Stimulated activated CD8-positive, alpha-beta memory T cell treated with anti-CD3 and anti-CD28 coated beads, Interleukin-12 subunit alpha, Interleukin-12 subunit beta, amount 100 ng/mL, for 4 hours (primary cell): Measurements from ENCODE around the gene REC8.
A peak's percentile ranks its signal among the peaks of the same experiment; 100 is the strongest.

Experiments used
- DNase-seq: peaks from one replicate; pipeline ENCODE4 v3.0.0-alpha.2; 2020; ENCODE audit warnings: low read depth

Gene REC8, protein sequence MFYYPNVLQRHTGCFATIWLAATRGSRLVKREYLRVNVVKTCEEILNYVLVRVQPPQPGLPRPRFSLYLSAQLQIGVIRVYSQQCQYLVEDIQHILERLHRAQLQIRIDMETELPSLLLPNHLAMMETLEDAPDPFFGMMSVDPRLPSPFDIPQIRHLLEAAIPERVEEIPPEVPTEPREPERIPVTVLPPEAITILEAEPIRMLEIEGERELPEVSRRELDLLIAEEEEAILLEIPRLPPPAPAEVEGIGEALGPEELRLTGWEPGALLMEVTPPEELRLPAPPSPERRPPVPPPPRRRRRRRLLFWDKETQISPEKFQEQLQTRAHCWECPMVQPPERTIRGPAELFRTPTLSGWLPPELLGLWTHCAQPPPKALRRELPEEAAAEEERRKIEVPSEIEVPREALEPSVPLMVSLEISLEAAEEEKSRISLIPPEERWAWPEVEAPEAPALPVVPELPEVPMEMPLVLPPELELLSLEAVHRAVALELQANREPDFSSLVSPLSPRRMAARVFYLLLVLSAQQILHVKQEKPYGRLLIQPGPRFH

DNA sequence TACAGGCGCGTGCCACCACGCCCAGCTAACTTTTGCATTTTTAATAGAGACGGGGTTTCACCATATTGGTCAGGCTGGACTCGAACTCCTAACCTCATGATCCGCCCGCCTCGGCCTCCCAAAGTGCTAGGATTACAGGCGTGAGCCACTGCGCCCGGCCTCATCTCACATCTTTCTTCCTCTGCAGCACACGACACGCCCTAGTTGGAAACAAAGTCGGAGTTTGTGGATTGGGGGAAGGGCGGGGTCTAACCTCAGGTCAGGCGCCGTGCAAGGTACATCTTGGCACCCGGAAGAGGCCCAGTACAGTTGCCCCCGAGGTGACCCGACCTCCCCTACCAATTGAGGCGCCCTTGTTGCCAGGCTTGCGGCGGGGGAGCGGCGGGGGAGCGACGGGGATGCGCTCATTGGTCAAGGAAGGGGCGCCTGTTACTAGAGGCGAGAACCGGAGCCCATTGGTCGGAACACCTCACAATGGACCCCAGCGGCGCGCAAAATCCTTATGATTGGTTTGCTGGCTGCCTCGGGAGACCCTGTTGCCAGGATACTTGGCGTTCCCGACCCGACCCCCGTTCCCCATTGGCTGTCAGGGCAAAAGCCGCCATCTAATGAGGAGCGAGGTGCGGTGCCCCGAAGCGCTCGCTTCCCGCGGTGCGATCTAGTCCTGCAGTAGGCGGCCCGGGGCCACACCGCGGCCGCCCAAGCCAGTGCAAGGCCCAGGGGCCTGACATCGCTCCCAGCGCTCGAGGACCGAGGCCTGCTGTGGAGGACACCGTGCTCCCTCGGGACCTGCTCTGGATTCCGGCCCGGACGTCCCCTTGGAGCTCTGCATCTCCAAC, at the start of gene REC8:
Gene REC8, plus strand, starts transcription at position 659 of the 839 bp plus-strand sequence. CDS start 473 bp downstream, outside the sequence.
- peak; percentile 48 for DNase-seq

DNA sequence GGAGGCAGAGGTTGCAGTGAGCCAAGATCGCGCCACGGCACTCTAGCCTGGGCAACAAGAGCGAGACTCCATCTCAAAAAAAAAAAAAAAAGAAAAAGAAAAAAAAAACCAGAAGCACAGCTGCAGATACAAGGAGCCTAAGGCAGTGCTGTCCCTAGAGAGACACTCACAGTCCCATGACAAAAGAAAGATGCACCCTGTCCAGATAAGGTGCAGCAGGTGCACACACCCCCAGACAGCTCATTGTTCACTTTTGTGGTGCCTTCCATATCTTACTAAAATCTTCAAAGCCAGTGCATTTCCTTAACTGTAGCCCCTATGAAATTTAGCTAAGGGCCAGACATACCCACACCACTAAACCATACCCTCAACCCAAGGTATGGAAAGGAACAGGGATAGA, 49.5 kb upstream of the REC8 start:
- DNase-seq = no peak

DNA sequence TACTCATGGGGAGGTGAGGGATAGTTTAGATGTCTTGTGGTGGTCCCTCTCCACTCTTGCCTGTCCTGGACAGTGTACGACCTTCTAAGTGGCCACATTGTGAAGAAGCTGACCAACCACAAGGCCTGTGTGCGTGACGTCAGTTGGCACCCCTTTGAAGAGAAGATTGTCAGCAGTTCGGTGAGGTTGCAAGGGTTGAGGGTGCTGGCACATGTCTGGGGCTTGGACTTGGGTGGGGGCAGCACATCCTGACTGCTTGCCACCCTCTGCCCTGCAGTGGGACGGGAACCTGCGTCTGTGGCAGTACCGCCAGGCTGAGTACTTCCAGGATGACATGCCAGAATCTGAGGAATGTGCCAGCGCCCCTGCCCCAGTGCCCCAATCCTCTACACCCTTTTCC, 49.0 kb upstream of the REC8 start:
- no peak for DNase-seq

DNA sequence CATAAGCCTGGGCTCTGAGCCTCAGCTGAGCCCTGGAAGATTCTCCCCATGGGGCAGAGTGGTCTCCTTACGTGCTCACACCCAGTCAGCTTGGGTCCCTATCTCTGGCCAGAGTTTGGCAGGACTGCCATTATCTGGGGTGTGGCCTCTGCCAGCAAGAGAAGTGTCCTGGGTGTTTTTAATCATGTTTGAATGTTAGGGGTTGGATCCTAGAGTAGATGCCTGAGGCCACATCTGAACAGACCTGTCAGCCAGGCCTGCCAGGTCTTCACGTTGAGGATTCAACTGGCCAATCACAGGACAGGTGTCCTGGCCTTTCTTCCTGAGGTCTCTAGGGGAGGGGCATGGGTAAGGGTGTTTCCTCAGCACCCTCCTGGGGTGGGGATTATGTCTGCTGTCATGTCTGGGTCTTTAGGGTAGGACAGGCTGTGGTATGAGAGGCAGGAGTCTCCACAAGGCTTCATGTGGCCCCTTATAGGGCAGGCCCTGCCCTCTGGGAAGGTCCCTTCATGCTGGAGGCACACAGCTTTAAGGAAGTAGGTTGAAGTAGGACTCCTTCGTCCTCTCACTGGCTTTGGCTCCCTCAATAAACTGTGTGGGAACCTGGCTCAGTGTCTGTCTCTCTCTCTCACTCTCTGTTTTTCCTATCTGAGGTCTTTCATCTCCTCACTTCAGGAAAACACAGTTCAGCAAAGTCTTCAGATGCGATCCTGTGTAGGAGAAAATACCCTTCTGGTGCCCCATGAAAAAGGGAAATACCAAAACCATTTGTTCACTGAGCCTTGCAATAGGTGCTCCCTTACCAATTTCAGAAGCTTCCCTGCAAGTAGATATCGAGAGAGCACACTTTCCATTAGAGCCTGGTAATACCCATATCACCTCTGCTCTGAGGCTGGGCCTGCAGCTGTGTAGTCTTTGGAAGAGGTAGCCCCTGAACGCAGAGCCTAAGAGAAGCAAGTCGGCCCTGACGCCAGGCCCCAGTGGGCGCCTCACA, 48.2 kb upstream of the REC8 start:
- DNase-seq = no peak

DNA sequence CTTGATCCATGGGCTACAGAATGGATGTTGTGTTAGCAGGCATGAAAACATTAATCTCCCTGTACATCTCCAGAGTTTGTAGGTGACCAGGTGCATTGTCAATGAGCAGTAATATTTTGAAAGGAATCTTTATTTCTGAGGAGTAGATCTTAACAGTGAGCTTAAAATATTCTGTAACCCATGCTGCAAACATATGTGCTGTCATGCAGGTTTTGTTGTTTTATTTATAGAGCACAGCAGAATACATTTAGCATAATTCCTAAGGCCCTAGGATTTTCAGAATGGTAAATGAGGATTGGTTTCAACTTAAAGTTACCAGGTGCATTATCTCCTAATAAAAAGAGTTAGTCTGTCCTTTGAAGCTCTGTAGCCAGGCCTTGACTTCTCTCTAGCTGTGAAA, 44.9 kb upstream of the REC8 start:
- DNase-seq = no peak

DNA sequence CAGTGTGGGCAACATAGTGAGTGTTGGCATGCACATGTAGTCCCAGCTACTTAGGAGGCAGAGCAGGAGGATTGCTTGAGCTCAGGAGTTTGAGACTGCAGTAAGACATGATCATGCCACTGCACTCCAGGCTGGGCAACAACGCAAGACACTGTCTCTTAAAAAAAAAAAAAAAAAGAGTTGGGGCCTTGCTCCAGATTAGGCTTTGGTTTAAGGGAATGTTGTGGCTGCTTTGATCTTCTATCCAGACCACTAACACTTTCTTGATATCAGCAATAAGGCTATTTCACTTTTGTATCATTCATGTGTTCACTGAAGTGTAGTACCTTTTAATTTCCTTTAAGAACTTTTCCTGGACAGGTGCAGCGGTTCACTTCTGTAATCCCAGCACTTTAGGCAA, 44.2 kb upstream of the REC8 start:
- no peak for DNase-seq

DNA sequence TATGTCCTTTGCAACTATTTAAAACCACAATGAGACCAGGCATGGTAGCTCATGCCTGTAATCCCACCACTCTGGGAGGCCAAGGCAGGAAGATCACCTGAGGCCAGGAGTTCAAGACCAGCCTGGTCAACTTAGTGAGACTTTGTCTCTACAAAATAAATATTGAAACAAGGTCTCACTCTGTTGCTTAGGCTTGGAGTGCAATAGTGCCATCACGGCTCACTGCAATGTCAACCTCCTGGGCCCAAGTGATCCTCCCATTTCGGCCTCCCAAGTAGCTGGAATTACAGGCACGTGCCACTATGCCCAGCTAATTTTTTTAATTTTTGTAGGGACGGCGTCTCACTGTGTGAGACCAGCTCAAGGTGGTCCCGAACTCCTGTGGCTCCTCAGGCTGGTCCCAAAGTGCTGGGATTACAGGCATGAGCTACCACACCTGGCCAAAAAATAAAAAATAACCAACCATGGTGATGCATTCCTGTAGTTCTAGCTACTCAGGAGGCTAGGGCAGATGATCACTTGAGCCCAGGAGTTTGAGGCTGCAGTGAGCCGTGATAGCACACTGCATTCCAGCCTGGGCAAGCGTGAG, 42.4 kb upstream of the REC8 start:
- no peak for DNase-seq

DNA sequence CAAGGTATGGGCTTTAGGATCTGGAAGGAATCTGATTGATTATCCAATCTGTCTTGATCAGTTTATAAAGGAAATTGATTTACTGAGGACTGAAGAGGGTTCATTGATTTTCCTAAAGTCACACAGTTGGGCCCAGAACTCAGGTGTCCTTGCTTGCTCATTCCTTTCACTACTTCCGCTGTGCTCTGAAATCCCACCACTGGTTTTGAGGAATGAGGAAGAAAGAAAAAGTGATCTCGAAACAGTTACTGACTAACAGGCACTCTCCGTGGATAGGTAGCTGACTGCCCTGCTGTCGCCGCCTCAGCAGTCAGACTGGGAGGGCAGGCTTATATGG, 41.5 kb upstream of the REC8 start, which contains the start of gene FITM1:
Gene FITM1, plus strand, starts transcription at position 280 of the 337 bp plus-strand sequence. CDS start 905 bp downstream, outside the sequence.
- no peak for DNase-seq

DNA sequence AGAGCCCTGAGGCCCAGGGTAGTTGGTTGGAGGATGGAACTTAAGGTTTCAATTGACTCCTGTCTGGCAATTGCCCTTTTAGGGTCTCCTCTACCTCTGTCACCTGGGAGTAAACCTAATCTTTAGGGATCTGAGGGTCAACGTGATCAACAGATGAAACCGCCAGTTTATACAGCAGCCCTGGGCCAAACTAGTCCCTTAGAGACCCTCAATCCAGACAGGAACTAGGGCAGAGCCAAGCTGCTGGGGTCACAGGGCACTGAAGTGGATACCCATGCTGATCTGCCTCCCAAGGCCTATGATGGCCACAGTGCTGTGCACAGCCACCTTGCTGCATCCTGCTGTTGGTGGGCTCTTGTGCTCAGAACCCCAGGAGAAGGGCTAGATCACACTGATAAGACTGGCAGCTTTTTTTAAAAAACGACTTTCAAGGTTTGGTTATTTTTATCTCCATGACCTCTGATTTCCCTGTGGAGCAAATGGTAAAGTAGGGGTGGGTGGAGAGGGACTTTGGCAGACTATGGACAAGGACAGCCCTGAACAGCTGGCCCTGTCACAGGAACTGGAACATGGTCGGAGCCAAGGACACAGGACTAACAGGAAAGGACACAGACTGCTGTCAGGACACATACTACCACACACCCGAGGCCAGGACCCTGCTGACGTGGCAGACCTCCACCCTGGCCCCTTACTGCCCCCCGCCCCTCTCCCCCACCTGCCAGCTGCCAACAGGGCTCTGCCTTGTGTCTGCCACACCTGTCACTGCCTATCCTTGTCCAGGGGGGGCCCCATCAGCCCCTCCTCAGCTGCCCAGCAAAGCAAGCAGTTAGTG, 40.9 kb upstream of the REC8 start:
- DNase-seq = no peak

DNA sequence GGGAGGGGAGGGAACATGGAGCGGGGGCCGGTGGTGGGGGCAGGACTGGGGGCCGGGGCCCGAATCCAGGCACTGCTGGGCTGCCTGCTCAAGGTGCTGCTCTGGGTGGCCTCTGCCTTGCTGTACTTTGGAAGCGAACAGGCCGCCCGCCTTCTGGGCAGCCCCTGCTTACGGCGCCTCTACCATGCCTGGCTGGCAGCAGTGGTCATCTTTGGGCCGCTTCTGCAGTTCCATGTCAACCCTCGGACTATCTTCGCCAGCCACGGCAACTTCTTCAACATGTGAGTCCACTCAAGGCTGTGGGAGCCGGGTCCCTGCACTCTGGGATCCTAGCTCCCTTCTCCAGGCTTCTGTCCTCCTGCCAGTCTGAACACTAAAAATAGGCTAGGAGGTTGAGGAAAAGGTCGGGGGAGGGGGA, 40.3 kb upstream of the REC8 start:
- no peak for DNase-seq

DNA sequence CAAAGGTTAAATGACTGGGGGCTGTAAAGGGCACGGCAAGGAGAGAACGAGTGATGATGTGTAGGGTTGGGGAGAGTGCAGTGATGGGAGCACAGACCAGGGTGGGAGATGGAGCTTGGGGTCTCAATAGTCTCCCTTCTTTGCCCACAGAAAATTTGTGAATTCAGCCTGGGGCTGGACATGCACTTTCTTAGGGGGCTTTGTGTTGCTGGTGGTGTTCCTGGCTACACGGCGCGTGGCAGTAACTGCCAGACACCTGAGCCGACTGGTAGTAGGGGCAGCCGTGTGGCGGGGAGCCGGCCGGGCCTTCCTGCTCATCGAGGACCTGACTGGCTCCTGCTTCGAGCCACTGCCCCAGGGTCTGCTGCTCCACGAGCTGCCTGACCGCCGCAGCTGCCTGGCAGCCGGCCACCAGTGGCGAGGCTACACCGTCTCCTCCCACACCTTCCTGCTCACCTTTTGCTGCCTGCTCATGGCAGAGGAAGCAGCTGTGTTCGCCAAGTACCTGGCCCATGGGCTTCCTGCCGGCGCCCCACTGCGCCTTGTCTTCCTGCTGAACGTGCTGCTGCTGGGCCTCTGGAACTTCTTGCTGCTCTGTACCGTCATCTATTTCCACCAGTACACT, 39.7 kb upstream of the REC8 start:
- no peak for DNase-seq

DNA sequence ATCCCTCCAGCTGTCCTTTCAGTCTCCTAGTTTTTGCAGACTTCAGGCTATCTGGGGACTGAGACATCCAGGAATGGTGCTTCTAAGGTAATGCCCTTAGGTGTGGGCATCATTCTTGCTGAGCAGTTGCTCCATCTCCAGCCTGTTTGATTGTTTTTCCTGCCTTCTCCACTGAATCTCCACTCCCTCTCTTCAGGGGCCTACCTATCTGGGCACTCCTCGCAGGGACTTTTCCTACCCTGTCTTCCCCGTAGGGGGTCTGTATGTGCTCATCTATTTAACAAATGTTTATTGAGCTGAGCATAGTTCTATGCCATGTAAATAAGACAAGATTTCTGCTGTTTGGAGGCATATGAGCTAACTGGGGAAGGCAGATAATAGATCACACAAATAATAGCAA, 38.9 kb upstream of the REC8 start:
- DNase-seq = no peak

DNA sequence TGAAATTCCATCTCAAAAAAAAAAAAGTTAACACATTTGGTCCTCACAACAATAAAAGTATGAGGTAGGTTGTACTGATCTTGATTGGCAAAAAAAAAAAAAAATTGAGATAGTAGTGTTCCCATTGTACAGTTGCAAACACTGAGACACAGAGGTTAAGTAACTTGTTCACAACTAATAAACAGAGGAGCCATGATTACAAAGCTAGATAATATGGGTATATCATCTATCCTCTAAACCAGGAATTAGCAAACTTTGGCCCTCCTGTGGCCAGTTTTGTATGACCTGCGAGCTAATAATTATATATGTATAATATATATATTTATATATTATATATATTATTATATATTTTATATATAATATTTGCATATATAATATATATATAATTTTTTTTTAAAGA, 38.1 kb upstream of the REC8 start:
- DNase-seq = no peak

DNA sequence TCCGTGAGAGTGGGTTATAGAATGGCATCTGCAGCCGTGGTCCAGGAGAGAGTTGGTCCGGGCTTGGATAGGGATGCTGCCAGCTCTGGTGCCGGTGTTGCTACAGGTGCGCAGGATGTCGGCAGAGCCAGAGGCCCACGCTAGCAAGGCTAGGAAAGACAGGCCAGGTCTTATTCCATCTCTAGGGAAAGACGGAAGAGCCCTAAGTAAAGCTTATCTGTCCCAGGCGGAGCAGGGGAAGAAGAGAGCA, 36.4 kb upstream of the REC8 start:
- no peak for DNase-seq

DNA sequence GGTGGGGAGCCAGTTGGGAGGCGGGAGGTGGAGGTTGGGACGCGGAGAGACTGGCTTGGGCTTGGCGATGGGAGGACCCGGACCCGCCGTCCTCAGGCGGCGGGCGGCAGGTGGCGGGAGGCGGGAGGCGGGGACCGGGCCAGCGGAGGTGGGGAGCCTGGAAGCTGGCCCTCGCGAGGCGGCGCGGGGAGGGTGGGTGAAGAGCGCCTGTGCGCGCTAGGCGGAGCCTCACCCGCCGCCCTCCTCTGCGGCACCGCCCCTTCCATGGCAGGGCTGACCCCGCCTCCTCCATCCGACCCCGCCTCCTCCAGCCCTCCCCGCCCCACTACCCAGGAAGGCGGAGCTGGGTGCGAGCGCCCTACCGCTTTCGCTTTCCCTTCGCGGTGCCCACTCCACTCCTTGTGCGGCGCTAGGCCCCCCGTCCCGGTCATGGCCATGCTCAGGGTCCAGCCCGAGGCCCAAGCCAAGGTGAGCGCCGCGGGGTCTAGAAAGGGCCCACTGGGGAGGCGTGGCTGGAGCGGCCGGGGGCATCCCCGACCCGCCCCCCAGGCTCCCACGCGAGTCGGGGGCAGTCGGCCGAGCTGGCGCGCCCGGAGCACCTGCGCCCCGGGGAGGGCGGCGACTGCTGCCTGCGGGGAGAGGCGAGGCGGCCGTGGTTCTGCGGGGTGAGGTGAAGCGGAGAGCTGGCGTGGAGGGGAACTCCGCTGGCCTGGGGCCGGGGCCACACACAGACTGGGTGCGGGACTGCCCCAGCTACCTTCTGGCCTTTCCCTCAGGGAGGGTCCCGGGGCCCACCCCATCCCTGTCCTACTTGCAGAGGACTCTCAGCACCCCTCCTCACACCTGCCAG, 35.8 kb upstream of the REC8 start, which contains the start of gene PSME1:
Gene PSME1, plus strand, starts transcription at position 361 of the 850 bp plus-strand sequence. Its CDS starts 69 bp downstream, at position 430.
- DNase-seq = peak; percentile 90

DNA sequence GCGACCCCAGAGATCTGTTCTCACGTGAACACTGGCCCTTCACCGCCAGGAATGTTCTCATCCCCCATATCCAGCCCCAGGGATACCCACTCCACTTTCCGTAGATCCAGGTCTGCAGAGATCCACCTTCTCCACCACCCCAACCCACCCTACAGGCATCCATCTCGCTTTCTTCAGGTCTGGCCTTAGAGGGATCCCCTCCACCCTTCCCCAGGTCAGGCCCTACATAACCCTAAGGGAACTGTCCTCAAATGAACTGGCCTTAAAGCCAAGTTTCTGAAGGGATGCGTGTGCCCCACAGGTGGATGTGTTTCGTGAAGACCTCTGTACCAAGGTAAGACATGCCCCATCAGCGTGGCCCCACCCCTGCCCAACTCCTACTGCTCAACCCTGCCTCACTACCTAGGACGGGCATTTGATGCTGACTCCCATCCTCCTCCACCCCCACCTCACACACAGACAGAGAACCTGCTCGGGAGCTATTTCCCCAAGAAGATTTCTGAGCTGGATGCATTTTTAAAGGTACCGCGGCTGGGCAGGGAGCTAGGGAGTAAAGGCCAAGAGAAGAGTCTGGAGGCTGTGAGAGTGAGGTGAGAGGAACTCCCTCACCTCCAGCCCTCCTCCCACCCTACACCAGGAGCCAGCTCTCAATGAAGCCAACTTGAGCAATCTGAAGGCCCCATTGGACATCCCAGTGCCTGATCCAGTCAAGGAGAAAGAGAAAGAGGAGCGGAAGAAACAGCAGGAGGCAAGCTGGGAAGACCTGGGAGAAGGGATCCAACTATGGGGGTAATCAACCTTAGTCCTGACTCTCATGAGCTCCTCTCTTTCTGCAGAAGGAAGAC, 35.0 kb upstream of the REC8 start:
- no peak for DNase-seq

DNA sequence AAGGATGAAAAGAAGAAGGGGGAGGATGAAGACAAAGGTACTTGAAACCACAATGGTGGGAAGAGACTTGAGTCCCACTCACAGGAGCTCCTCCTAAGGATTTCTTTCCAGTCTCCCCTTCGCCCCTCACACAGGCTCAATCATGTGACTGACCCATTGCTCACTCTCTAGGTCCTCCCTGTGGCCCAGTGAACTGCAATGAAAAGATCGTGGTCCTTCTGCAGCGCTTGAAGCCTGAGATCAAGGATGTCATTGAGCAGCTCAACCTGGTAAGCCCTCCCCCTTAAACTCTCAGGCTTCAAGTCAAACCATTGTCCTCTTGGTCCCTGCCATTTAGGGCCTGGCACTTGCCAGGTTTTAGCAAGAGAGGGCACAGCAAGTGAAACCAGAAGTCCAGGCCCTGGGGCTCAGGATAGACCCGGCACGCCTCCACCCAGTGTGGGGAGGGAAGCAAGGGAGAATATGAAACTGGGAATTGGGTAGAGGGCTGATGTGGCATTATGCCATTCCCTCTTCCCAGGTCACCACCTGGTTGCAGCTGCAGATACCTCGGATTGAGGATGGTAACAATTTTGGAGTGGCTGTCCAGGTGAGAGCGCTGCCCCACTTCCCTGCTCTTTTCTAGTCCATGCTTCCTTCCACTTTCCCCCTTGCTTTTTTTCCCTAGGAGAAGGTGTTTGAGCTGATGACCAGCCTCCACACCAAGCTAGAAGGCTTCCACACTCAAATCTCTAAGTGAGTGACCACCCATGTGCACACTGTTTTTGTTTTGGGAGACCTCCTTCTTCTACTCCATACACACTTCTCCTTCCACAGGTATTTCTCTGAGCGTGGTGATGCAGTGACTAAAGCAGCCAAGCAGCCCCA, 34.1 kb upstream of the REC8 start:
- no peak for DNase-seq
